Measurements from ENCODE around the gene USP27X. TPM values are rescaled to one million over a fixed set of nuclear protein-coding genes. Genes with fewer than 3 reads are reported as not detected.

Gene USP27X
- total RNA-seq, 4 donors from 2014 or later: 0.59 to 15.6 (median 4.1) TPM

GRCh38 chrX:49845701-49846403, 33.4 kb upstream of the USP27X start:
- H3K9me3 ChIP-seq: no peaks in the 10 kb centered on the region
- H3K4me1 ChIP-seq: no peaks in the 10 kb centered on the region
- no peaks in the 10 kb centered on the region for H3K27me3 ChIP-seq
- H3K4me3 ChIP-seq: no peak overlapping the region
- H3K27ac ChIP-seq: no peak overlapping the region
- intact Hi-C loops (cut with DNase I; ENCODE audit: low total_unique reads): no loop called here
- H3K36me3 ChIP-seq: no peaks in the 10 kb centered on the region
- TF ChIP-seq CTCF (IDR thresholded peaks at IDR 0.05): no peak
- no peak for TF ChIP-seq POLR2A (IDR thresholded peaks at IDR 0.05)
- no peak for DNase-seq

GRCh38 chrX:49846522-49846921, 32.8 kb upstream of the USP27X start:
- H3K4me3 ChIP-seq: no peak overlapping the region

GRCh38 chrX:49848275-49848674, 31.0 kb upstream of the USP27X start:
- TF ChIP-seq CTCF (IDR thresholded peaks at IDR 0.05) (no peak), POLR2A (IDR thresholded peaks at IDR 0.05) (no peak)
- H3K9me3 ChIP-seq: no peaks in the 10 kb centered on the region
- intact Hi-C loops (cut with DNase I; ENCODE audit: low total_unique reads): no loop called here

More at GRCh38 chrX:49846522-49846921, 32.8 kb upstream of the USP27X start:
- DNase-seq: no peak
- TF ChIP-seq CTCF (IDR thresholded peaks at IDR 0.05) (no peak), POLR2A (IDR thresholded peaks at IDR 0.05) (no peak)
- Histone ChIP-seq H3K9me3 (no peaks in the 10 kb centered on the region), H3K27ac (no peak overlapping the region), H3K4me1 (no peaks in the 10 kb centered on the region), H3K36me3 (no peaks in the 10 kb centered on the region), H3K27me3 (no peaks in the 10 kb centered on the region)
- intact Hi-C loops (cut with DNase I; ENCODE audit: low total_unique reads): no loop called here

GRCh38 chrX:49850028-49850427, 29.3 kb upstream of the USP27X start:
- Histone ChIP-seq H3K4me1 (no peaks in the 10 kb centered on the region), H3K4me3 (no peak overlapping the region), H3K36me3 (no peaks in the 10 kb centered on the region), H3K9me3 (no peaks in the 10 kb centered on the region), H3K27ac (no peak overlapping the region), H3K27me3 (no peaks in the 10 kb centered on the region)
- no peak for DNase-seq
- TF ChIP-seq CTCF (IDR thresholded peaks at IDR 0.05): no peak
- TF ChIP-seq POLR2A (IDR thresholded peaks at IDR 0.05): no peak
- intact Hi-C loops (cut with DNase I; ENCODE audit: low total_unique reads): no loop called here

More at GRCh38 chrX:49848275-49848674, 31.0 kb upstream of the USP27X start:
- Histone ChIP-seq H3K4me3 (no peak overlapping the region), H3K4me1 (no peaks in the 10 kb centered on the region), H3K27ac (no peak overlapping the region), H3K36me3 (no peaks in the 10 kb centered on the region), H3K27me3 (no peaks in the 10 kb centered on the region)
- no peak for DNase-seq

- intact Hi-C loops (cut with DNase I; ENCODE audit: low total_unique reads): no loop called here
- no peak overlapping the region for H3K27ac ChIP-seq
- H3K4me3 ChIP-seq: no peak overlapping the region
- DNase-seq: no peak
- no peaks in the 10 kb centered on the region for H3K36me3 ChIP-seq
- no peaks in the 10 kb centered on the region for H3K27me3 ChIP-seq
- TF ChIP-seq POLR2A (IDR thresholded peaks at IDR 0.05) (no peak), CTCF (IDR thresholded peaks at IDR 0.05) (no peak)
- H3K9me3 ChIP-seq: no peaks in the 10 kb centered on the region
- no peaks in the 10 kb centered on the region for H3K4me1 ChIP-seq
These were observed 25.6 kb upstream of the USP27X start for GRCh38 chrX:49853661-49854060.
